ENCODE results near the gene PHGDH.

- TF ChIP-seq EP300 (IDR thresholded peaks at IDR 0.05) (no peak), POLR2A (IDR thresholded peaks at IDR 0.05) (no peak), CTCF (IDR thresholded peaks at IDR 0.05) (no peak)
Measured at GRCh38 chr1:119782631-119783325, 71.0 kb downstream of the PHGDH start.

Measured in ovary (tissue), 3 donors.